GM19351 (cell line): Measurements from ENCODE around the gene UBC.

Experiments
- ATAC-seq: cut with Tn5 transposase; IDR thresholded peaks from one replicate; pipeline ENCODE4 v1.9.1; 2021; ENCODE audit warnings: mild to moderate bottlenecking, moderate library complexity; ENCODE audit not compliant: unreplicated experiment

Gene UBC

GRCh38 chr12:124914392-124915238 lies at the start of gene UBC:
Gene UBC, minus strand, starts transcription at chr12:124914650. Its CDS starts 879 bp downstream, at chr12:124913771.
- ATAC-seq = peak; percentile 20

GRCh38 chr12:124963211-124963610 lies 48.8 kb upstream of the UBC start:
- no peak for ATAC-seq

GRCh38 chr12:124961055-124961454 lies 46.6 kb upstream of the UBC start:
- ATAC-seq = no peak

GRCh38 chr12:124956571-124956970 lies 42.1 kb upstream of the UBC start:
- no peak for ATAC-seq

GRCh38 chr12:124954771-124955170 lies 40.3 kb upstream of the UBC start:
- ATAC-seq = no peak

GRCh38 chr12:124953689-124954405 lies 39.4 kb upstream of the UBC start:
- ATAC-seq = no peak

- no peak for ATAC-seq
These were observed 38.4 kb upstream of the UBC start for GRCh38 chr12:124952801-124953200.

- ATAC-seq = no peak
These were observed 37.8 kb upstream of the UBC start for GRCh38 chr12:124952295-124952694.

- ATAC-seq = no peak
These were observed 35.6 kb upstream of the UBC start for GRCh38 chr12:124949779-124950728.

- no peak for ATAC-seq
These were observed 34.6 kb upstream of the UBC start for GRCh38 chr12:124949066-124949465.

GRCh38 chr12:124947561-124948398 lies 33.3 kb upstream of the UBC start:
- no peak for ATAC-seq

- no peak for ATAC-seq
These were observed 32.6 kb upstream of the UBC start for GRCh38 chr12:124947013-124947412.

GRCh38 chr12:124946447-124946793 lies 32.0 kb upstream of the UBC start:
- no peak for ATAC-seq

GRCh38 chr12:124941170-124941527 lies 26.7 kb upstream of the UBC start:
- no peak for ATAC-seq

GRCh38 chr12:124940393-124941169 lies 26.1 kb upstream of the UBC start:
- peak; percentile 42 for ATAC-seq

GRCh38 chr12:124940143-124940392 lies 25.6 kb upstream of the UBC start:
- peak; percentile 2 for ATAC-seq

- ATAC-seq = peak; percentile 68
These were observed 25.1 kb upstream of the UBC start for GRCh38 chr12:124939421-124940142.

- ATAC-seq = peak; percentile 29
These were observed 24.6 kb upstream of the UBC start for GRCh38 chr12:124939079-124939420.

GRCh38 chr12:124938587-124938986 lies 24.1 kb upstream of the UBC start:
- ATAC-seq = no peak
